ENCODE results near the gene MCHR1. TPM values are rescaled to one million over a fixed set of nuclear protein-coding genes. Genes with fewer than 3 reads are reported as not detected.
A peak's percentile ranks its signal among the peaks of the same experiment; 100 is the strongest.

The MCHR1 gene
- total and polyA plus RNA-seq, 2 of the 13 experiments (the other 11 are each of a cell fraction or from before 2014, with no cell fraction given): 0.40 to 0.83 TPM

DNA sequence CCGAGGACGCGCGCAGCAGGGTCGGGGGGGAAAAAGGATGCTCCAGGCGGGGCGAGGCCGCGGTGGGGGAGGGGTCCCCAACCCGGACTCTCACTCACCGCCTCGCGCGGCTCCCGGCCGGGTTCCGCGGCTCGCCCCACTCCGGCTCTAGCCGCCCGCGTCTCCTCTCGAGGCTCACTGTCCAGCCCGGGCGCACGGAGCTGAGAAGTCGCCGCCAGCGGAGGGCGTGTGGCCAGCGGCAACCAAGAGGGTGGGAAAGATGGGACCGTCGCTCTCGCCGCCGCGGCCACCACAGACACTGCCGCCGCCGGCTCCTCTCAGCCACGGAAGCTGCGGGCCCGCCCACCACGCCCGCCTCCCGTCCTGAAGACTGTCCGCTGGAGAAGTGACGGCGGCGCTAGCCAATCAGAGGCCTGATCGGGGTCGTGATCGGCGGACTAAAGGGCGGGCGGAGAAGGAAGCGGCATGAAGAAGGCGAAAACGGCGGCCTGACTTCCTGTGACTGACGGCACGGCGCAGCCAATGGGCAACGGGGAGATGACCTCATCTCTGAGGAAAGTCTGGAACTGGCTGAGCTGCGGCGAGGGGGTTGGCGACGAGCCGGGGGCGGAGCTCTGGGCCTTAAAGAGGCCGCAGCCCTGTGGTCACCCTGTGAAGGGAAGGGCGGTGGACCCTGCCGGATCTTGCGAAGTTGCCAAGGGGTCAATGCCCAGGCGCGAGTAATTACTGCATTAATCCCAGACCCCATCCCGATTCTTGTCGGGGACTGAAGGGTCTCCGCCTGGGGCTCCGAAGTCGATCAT, 42.7 kb upstream of the MCHR1 start, which contains the start of gene MRTFA (continued):
- TF ChIP-seq RARA (CRISPR knock-in tag; IDR thresholded peaks at IDR 0.05): no peak
- no peak for TF ChIP-seq MAFF (IDR thresholded peaks at IDR 0.05; ENCODE audit: low read depth, low read length)
- peak; percentile 60; the same call in 1 of the 2 replicates for TF ChIP-seq RXRA (CRISPR knock-in tag; IDR thresholded peaks at IDR 0.05)
- TF ChIP-seq NRL (CRISPR knock-in tag; IDR thresholded peaks at IDR 0.05; ENCODE audit: borderline replicate concordance): no peak
- no peak for TF ChIP-seq ZNF432 (CRISPR knock-in tag; IDR thresholded peaks at IDR 0.05; ENCODE audit: borderline replicate concordance)
- no peak for TF ChIP-seq HMG20A (CRISPR knock-in tag; IDR thresholded peaks at IDR 0.05; ENCODE audit: borderline replicate concordance)
- 0 out of 2 replicates have a peak, but pooled peaks have one; percentile 4 for TF ChIP-seq SMAD1 (CRISPR knock-in tag; IDR thresholded peaks at IDR 0.05; ENCODE audit: borderline replicate concordance, low read depth)
- no peak for TF ChIP-seq PAX8 (CRISPR knock-in tag; IDR thresholded peaks at IDR 0.05; ENCODE audit: borderline replicate concordance)
- TF ChIP-seq TCF12 (IDR thresholded peaks at IDR 0.05): no peak
- TF ChIP-seq TCF12 (CRISPR knock-in tag; IDR thresholded peaks at IDR 0.05): no peak
- TF ChIP-seq SRSF1 (optimal IDR thresholded peaks at IDR 0.05; ENCODE audit: low read depth, low read length): no peak
- no peak for TF ChIP-seq ZNF101 (CRISPR knock-in tag; IDR thresholded peaks at IDR 0.05; ENCODE audit: borderline replicate concordance, low read depth)
- TF ChIP-seq ZNF879 (CRISPR knock-in tag; IDR thresholded peaks at IDR 0.05): no peak
- TF ChIP-seq CAMTA2 (CRISPR knock-in tag; IDR thresholded peaks at IDR 0.05; ENCODE audit: borderline replicate concordance): no peak
- TF ChIP-seq GLI4 (CRISPR knock-in tag; IDR thresholded peaks at IDR 0.05; ENCODE audit: borderline replicate concordance): 0 out of 2 replicates have a peak, but pooled peaks have one; percentile 48
- TF ChIP-seq MLXIP (CRISPR knock-in tag; IDR thresholded peaks at IDR 0.05; ENCODE audit: borderline replicate concordance): no peak
- TF ChIP-seq ZNF598 (CRISPR knock-in tag; IDR thresholded peaks at IDR 0.05; ENCODE audit: borderline replicate concordance): 0 out of 2 replicates have a peak, but pooled peaks have one; percentile 7
- 0 out of 2 replicates have a peak, but pooled peaks have one; percentile 47 for TF ChIP-seq ZNF468 (CRISPR knock-in tag; IDR thresholded peaks at IDR 0.05)
- TF ChIP-seq MAZ (IDR thresholded peaks at IDR 0.05; ENCODE audit: borderline replicate concordance, low read depth, low read length): peak; percentile 61
- TF ChIP-seq MAZ (CRISPR knock-in tag; IDR thresholded peaks at IDR 0.05; ENCODE audit: low read depth): peak; percentile 36
- TF ChIP-seq MLX (CRISPR knock-in tag; IDR thresholded peaks at IDR 0.05): peak; percentile 20; the same call in 1 of the 2 replicates
- TF ChIP-seq, protein P1, sequence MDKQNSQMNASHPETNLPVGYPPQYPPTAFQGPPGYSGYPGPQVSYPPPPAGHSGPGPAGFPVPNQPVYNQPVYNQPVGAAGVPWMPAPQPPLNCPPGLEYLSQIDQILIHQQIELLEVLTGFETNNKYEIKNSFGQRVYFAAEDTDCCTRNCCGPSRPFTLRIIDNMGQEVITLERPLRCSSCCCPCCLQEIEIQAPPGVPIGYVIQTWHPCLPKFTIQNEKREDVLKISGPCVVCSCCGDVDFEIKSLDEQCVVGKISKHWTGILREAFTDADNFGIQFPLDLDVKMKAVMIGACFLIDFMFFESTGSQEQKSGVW (CRISPR knock-in tag; IDR thresholded peaks at IDR 0.05; ENCODE audit: borderline replicate concordance): no peak
- TF ChIP-seq ZNF547 (CRISPR knock-in tag; IDR thresholded peaks at IDR 0.05): peak; percentile 89
- TF ChIP-seq THYN1 (CRISPR knock-in tag; IDR thresholded peaks at IDR 0.05; ENCODE audit: borderline replicate concordance, low read depth): no peak

Measured in HepG2 (cell line).